ENCODE measurements around the gene PRPF40A.

Gene PRPF40A

GRCh38 chr2:152622219-152622618 is 95.0 kb downstream of the PRPF40A start:
- Histone ChIP-seq H3K9me2 (replicated peaks; ENCODE audit: insufficient read depth, low read length) (no peaks in the 10 kb centered on the region), H3K9me3 (replicated peaks; ENCODE audit: insufficient read depth, low read length) (no peaks in the 10 kb centered on the region), H3K4me1 (ENCODE audit: low read length) (no peaks in the 10 kb centered on the region), H2AFZ (ENCODE audit: low read length) (no peak overlapping the region), H3K79me2 (ENCODE audit: low read length) (no peaks in the 10 kb centered on the region), H3K27me3 (replicated peaks; ENCODE audit: insufficient read depth, low read length) (no peaks in the 10 kb centered on the region), H3K27ac (ENCODE audit: low read length) (no peak overlapping the region), H3K36me3 (replicated peaks; ENCODE audit: insufficient read depth, low read length) (no peaks in the 10 kb centered on the region), H3K9ac (ENCODE audit: low read length) (no peak overlapping the region), H3K4me2 (ENCODE audit: low read depth, low read length) (no peak overlapping the region), H3K4me3 (ENCODE audit: low read length) (no peak overlapping the region), H4K20me1 (ENCODE audit: insufficient read depth, low read length) (no peaks in the 10 kb centered on the region), H3F3A (ENCODE audit: insufficient read depth, low read length) (no peaks in the 10 kb centered on the region)
- no peak for TF ChIP-seq CTCF (IDR thresholded peaks at IDR 0.05; ENCODE audit: low read length)
- DNase-seq, result no peak

GRCh38 chr2:152620985-152621384 is 96.3 kb downstream of the PRPF40A start:
- DNase-seq, result no peak
- Histone ChIP-seq H3K36me3 (replicated peaks; ENCODE audit: insufficient read depth, low read length) (no peaks in the 10 kb centered on the region), H3K27me3 (replicated peaks; ENCODE audit: insufficient read depth, low read length) (no peaks in the 10 kb centered on the region), H4K20me1 (ENCODE audit: insufficient read depth, low read length) (no peaks in the 10 kb centered on the region), H3K4me2 (ENCODE audit: low read depth, low read length) (no peak overlapping the region), H3K4me3 (ENCODE audit: low read length) (no peak overlapping the region), H2AFZ (ENCODE audit: low read length) (no peak overlapping the region), H3K4me1 (ENCODE audit: low read length) (no peaks in the 10 kb centered on the region), H3K9me3 (replicated peaks; ENCODE audit: insufficient read depth, low read length) (no peaks in the 10 kb centered on the region), H3F3A (ENCODE audit: insufficient read depth, low read length) (no peaks in the 10 kb centered on the region), H3K79me2 (ENCODE audit: low read length) (no peaks in the 10 kb centered on the region), H3K27ac (ENCODE audit: low read length) (no peak overlapping the region), H3K9ac (ENCODE audit: low read length) (no peak overlapping the region), H3K9me2 (replicated peaks; ENCODE audit: insufficient read depth, low read length) (no peaks in the 10 kb centered on the region)
- TF ChIP-seq EZH2phosphoT487 (IDR thresholded peaks at IDR 0.05; ENCODE audit: low read length) (no peak), CTCF (IDR thresholded peaks at IDR 0.05; ENCODE audit: low read length) (no peak), EZH2 (optimal IDR thresholded peaks at IDR 0.05; ENCODE audit: low read depth, low read length) (no peak)

- H3K79me2 ChIP-seq (ENCODE audit: low read length), result no peaks in the 10 kb centered on the region
- H3K4me1 ChIP-seq (ENCODE audit: low read length), result no peaks in the 10 kb centered on the region
- H2AFZ ChIP-seq (ENCODE audit: low read length), result no peak overlapping the region
Measured at GRCh38 chr2:152620208-152620607, 97.1 kb downstream of the PRPF40A start.

More at GRCh38 chr2:152620208-152620607, 97.1 kb downstream of the PRPF40A start:
- no peak for TF ChIP-seq EZH2 (optimal IDR thresholded peaks at IDR 0.05; ENCODE audit: low read depth, low read length)
- TF ChIP-seq EZH2phosphoT487 (IDR thresholded peaks at IDR 0.05; ENCODE audit: low read length), result no peak
- TF ChIP-seq CTCF (IDR thresholded peaks at IDR 0.05; ENCODE audit: low read length), result no peak
- Histone ChIP-seq H3K9me3 (replicated peaks; ENCODE audit: insufficient read depth, low read length) (no peaks in the 10 kb centered on the region), H3K36me3 (replicated peaks; ENCODE audit: insufficient read depth, low read length) (no peaks in the 10 kb centered on the region), H3F3A (ENCODE audit: insufficient read depth, low read length) (no peaks in the 10 kb centered on the region), H3K4me3 (ENCODE audit: low read length) (no peak overlapping the region), H4K20me1 (ENCODE audit: insufficient read depth, low read length) (no peaks in the 10 kb centered on the region), H3K9me2 (replicated peaks; ENCODE audit: insufficient read depth, low read length) (no peaks in the 10 kb centered on the region), H3K4me2 (ENCODE audit: low read depth, low read length) (no peak overlapping the region), H3K9ac (ENCODE audit: low read length) (no peak overlapping the region), H3K27me3 (replicated peaks; ENCODE audit: insufficient read depth, low read length) (no peaks in the 10 kb centered on the region), H3K27ac (ENCODE audit: low read length) (no peak overlapping the region)
- DNase-seq, result no peak

Data from MM.1S (cell line).